SU-DHL-6 (cell line): ENCODE measurements around the gene ACKR2.

Source experiments
- EZH2phosphoT487 ChIP-seq: fragments of 200-600 bp; sonication (generic), shearing (Covaris generic); conservative IDR thresholded peaks from 2 replicates; pipeline ENCODE4 v1.6.1; 2018; ENCODE audit warnings: mild to moderate bottlenecking, antibody characterized with exemption, low read length, moderate library complexity, mixed read lengths
- TF ChIP-seq, protein P1 (sequence below): fragments of 200-600 bp; sonication (generic); IDR thresholded peaks from one replicate; pipeline ENCODE4 v1.5.1; 2017; ENCODE audit warnings: antibody characterized with exemption, mild to moderate bottlenecking, low read length, moderate library complexity; ENCODE audit not compliant: insufficient read depth, poor library complexity, severe bottlenecking

DNA sequence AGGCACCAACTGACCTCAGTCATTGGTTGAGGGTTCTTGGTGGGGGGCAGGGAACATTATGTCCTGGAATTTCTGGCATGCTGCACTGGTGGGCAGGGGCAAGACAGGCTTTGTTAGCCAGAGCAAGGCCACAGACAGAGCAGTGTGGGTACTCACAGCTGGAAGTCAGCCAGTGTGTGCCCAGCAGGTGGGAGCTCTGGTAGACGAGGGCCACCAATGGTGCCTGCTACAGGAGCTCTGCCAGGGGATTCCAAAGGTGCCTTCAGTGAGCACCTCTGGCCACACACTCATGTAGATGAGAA is 35.1 kb downstream of the ACKR2 start:
- TF ChIP-seq, protein P1, sequence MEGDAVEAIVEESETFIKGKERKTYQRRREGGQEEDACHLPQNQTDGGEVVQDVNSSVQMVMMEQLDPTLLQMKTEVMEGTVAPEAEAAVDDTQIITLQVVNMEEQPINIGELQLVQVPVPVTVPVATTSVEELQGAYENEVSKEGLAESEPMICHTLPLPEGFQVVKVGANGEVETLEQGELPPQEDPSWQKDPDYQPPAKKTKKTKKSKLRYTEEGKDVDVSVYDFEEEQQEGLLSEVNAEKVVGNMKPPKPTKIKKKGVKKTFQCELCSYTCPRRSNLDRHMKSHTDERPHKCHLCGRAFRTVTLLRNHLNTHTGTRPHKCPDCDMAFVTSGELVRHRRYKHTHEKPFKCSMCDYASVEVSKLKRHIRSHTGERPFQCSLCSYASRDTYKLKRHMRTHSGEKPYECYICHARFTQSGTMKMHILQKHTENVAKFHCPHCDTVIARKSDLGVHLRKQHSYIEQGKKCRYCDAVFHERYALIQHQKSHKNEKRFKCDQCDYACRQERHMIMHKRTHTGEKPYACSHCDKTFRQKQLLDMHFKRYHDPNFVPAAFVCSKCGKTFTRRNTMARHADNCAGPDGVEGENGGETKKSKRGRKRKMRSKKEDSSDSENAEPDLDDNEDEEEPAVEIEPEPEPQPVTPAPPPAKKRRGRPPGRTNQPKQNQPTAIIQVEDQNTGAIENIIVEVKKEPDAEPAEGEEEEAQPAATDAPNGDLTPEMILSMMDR: no peak
- TF ChIP-seq EZH2phosphoT487: no peak
